ENCODE results near the gene RAP1GAP.
"Not testable (repeated sequence)": the region's sequence is repeated elsewhere in the genome, so short reads cannot be mapped to it uniquely, and the experiment has no call there.

Gene RAP1GAP

DNA sequence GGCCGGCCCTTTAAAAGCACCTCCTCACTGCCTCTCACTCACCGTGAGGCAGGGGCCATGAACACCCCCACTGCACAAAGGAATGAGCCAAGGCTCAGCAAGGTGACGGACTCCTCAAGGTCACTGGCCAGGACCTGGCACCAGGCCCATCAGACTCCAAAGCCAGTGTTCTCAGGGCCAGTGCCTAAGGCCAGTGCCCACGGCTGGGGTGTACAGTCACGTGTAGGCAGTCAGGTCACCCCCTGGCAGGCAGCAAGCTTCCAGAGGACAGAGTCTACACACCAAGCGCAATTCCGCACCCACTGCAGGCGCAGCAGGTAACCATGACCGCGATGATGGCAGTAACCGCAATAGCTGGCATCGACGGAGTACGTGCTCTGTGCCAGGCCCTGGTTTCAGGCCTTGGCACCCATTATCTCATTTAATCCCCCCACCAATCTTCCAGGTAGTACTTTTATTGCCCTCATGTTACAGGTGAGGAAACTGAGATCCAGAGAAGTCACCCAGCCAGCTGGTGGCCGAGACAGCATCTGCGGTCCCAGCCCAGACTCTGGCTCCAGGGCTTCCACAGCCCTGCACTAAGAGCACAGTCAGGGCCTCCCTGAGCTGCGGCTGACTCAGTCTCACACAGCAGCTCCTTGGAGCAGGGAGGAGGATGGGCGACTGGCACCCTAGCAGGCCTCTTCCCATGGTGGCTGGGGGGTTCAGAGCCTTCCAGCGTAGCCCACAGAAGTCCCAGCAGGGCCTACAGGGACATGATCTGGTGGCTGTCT lies 27.0 kb downstream of the RAP1GAP start:
- DNase-seq = no peak

DNA sequence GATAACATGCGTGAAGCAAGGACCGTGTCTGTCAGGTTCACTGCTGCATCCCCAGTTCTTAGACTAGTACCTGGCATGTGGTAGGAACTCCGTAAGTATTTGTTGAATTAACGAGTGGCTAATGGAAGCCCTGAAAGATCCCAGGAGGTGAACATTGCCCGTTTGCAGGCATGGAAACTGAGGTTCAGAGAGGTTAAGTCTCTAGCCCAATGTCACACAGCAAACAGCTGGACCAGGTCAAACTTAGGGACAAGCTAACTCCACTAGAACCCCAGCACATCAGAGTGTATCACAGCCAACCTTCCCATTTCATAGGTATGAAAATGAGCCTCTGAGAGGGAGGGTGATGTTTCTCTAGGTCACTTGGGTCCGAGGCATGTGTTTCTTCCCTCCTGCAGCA lies 27.6 kb downstream of the RAP1GAP start:
- no peak for DNase-seq

DNA sequence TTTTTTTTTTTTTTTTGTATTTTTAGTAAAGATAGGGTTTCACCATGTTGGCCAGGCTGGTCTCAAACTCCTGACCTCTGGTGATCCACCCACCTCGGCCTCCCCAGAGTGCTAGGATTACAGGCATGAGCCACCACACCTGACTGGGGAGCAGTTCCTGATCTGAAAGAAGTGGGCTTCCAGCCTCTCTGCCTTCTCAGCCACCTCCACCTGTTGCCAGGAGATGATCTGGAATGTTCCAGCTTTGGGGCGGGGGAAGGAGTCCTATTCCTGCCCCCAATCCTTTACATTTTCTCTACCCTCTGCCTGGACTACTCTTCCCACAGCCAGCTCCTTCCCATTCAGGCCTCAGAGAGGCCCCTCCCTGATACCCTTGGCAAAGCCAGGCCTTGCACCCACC lies 28.1 kb downstream of the RAP1GAP start:
- DNase-seq = no peak

DNA sequence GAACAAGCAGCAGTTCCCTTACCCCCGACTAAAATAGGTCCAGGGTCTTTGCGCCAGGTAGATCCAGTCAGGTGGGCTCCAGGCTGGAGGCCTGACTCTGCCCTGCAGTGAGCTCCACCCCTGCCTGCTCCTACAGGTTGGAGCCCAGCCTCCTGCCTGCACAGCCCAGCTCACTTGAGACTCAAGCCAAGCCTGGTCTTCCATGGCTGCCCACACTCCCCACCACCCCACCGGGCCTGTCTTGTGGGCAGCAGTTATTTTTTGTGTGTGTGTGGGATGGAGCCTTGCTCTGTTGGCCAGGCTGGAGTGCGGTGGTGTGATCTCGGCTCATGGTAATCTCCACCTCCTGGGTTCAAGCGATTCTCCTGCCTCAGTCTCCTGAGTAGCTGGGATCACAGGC lies 28.5 kb downstream of the RAP1GAP start:
- DNase-seq = no peak

DNA sequence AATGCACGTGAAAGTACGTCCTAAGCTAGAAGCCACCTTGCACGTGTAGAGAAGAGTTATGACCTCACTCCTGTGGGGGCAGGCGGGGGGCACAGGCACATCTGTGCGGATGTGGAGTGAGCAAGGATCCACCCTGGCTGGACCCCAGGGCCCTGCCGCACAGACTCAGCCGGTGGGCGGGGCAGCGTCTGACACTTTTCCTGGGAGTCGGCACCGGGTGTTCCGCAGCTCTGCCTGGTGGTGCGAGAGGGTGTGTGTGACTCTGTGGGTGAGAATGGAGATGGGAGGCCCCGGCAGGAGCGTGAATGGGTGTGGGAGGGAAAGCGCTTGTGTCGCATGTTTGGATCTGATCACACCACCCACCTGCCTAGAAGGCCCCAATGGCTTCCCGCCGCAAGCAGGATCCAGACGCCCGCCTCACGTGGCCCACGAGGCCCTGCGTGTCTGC lies 29.5 kb downstream of the RAP1GAP start:
- DNase-seq = no peak

DNA sequence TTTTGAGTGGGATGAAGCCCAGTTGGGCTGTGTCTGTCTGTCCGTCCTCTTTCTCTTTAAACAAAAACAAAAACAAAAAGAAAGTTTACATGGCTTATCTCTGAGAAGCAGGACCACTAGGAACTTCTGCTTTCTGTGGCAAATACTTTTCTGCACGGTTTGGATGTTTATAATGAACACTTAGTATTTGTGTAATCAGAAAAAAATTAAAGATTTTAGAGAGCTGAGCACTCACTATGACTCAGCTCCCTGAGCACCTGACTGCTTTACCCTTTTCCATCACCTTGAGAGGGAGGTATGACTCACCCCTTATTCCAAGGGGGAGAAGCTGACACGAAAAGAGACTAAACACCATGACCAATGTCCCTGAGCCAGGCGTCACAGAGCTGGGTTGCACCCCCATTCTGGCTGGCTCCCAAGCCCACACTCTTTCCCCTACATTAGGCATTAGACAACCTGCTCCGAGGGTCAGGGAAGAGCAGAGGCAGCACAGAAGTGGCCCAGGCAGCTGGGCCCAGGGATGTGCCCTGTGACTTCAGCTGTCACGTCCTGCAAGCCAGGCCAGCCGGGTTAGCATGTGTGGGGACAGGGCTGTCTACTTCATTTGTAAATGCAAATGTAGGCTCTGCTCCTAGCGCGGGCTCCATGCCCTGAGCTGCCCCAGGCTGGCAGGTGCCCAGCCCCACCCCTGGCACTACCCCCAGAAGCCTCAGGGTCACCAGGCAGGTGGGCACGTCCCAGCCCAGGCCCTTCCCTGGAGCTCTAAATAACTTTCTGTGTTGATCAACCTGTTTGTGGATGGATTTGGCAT lies 30.4 kb downstream of the RAP1GAP start:
- DNase-seq = no peak

DNA sequence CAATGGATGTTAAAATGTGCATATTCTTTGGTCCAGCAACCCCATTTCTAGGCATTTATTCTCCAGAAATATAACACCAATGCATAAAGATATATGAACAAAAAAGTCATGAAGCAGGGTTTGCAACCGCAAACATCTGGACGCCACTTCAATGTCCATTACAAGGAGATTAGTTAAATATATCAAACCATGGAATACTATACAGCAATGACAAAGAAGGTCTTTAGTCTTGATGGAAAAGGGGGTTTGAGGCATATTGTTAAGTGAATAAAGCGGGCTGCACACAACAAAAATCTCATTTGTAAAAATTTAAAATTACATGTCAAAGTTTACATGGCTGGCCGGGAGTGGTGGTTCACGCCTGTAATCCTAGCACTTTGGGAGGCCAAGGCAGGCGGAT lies 31.6 kb downstream of the RAP1GAP start:
- no peak for DNase-seq

DNA sequence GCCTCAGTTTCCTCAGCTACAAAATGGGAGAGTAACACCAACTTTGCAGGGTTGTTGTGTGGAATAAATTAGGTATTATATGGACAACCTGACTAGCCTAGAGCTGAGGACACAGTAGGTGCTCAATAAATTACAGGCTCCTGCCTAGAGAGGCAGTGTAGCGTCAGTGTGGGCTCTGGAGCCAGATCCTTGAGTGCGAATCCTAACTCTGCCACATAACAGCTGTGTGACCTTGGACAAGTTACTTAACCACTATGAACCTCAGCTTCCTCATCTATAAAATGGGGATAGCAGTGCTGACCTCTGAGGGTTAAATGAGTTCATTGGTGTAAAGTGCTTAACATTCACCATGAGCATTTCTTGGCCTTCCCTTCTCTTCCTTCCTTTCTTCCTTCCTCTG lies 33.1 kb downstream of the RAP1GAP start:
- no peak for DNase-seq

DNA sequence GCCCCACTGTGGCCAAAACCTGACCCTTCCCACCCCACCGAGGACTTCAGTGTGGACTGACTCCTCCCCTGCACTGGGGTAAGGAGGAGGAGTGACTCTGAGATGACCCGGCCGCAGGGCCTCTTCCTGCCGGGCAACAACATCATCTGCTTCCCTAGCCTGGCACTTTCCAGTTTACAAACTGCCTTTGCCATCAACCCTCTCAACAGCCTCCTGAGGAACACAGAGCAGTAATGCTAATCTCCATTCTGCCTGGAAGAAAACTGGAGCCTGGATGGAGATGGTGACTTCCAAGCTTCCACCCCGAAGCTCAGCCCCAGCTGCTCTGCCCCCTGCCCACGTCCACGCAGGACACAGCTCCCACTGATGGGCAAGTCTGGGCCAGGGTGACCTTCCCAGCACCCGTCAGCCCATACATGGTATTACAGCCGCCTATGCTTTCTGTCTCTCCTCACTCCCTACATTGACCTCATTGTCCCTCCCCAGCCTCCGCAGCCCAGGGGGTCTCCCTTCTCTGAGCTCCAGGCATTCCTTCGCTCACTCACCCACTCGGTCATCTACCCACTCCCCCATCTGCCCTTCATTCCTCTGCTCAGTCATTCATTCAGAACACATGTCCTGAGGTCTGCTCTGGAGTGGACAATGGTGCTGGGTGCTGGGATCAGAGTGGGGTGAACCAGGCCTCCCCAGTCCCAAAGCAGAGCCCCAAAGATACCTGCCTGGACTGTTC lies 34.2 kb downstream of the RAP1GAP start:
- DNase-seq = no peak

DNA sequence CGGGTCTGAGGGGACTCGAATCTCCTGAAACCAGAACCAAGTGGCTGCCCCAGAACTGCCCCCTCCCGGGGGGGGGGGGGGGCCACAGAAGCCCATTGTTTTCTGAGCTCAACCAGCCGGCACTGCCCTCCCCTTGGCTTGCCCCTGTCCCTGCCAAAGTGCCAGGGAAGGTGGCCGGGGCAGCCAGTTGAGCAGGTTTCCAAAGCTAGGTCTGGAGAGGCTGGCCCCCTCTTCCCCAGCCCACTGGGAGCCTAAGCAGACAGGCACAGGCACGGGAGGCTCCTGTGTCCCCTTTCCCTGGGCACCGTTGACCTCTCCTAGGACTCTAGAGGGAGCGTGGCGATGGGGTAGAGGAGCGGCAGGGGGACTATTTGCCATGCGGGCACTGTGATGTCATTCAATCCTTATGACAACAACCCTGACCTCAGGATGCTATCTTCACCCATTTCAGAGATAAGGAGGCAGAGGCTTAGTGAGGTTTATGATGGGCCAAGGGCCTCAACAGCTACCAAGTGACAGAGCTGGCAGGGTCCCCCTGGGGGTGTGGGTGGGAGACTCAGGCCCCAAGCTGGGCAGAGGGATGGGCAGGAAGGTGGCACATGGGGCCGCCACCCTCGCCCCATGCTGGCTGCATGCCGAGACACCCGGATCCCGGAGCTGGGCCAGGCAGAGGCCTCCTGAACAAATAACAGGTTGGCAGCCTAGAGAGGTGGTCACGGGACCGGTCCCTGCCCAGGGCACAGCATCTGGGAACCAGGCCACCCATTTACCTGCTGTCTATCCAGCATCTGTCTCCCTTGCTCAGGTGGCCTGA lies 35.0 kb downstream of the RAP1GAP start:
- no peak for DNase-seq

DNA sequence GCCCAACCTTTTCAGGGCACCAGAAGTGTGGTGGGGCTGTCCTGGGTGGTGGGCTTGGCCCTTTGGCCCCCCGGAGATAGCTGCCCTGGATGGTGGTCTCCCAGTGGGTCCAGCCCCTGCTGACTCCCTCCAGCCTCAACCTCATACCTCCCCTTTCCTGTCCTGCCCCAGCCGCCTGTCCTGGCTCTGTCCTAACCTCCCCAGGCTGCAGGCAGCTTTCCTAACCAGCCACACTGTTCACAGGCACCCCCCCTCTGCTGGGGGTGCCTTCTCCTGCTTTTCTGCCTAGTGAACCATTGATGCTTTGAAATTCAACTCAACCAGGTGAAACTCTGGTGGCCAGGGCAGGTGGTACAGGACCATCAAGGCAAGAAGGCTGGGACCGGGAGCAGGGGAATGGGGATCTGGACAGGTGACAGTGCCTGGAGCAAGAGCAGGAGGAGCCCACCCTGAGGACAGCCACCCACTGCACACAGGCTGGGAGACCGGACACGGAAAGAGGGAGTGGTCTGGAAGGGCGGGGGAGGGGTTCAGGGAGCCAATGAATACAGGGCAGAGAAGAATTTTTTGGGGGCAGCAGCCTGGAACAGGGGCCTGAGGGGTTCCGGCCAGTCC lies 35.9 kb downstream of the RAP1GAP start:
- DNase-seq = no peak

DNA sequence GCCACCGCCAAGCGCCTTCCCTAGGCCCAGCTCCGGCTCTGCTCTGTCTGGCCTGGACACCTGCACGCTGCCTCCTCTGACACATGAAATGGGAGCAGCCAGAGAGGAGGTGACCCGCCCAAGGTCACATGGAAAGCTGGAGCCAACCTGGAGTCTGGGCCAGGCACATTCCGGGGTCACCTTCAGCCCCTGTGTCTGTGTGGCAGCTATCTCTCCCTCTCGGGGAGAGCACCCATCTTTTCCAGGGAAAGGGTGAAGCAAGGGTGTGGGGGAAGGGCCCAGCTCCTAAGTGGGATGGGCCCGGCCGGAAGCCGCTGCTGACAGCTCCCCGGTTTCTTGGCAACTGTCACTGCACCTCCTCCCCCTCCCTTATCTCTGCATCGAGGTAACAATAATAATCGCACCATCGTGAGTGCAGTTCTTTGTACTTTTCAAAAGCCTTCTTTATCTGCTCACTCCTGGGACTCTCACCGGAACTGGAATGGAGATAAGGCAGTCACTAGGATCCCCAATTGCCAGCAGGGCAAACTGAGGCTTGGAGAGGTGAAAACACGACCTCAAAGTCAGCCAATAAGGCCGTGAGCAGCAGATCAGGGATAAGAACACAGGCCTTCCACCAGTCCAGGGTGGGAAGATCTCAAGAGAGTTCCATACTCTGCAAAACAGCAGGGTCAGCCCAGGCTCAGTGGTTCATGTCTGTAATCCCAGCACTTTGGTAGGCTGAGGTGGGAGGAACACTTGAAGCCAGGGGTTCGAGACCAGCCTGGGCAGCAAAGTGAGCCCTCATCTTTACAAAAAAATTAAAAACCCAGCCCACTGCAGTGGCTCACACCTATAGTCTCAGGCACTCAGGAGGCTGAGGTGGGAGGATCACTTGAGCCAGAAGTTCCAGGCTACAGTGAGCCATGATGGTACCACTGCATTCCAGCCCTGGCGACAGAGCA lies 36.9 kb downstream of the RAP1GAP start:
- DNase-seq = no peak

DNA sequence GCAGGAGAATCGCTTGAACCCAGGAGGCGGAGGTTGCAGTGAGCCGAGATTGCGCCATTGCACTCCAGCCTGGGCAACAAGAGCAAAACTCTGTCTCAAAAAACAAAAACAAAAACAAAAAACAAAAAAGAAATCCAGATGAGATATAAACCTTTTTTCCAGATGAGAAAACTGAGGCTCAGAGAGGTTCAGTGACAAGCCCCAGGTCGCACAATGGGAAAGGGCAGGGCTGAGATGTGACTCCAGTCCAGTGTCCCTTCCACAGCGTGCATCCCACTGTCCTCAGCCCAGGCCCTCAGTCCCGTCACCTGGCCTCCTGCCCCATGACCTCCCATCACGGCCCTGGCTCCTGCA lies 37.6 kb downstream of the RAP1GAP start:
- not testable (repeated sequence) for DNase-seq

DNA sequence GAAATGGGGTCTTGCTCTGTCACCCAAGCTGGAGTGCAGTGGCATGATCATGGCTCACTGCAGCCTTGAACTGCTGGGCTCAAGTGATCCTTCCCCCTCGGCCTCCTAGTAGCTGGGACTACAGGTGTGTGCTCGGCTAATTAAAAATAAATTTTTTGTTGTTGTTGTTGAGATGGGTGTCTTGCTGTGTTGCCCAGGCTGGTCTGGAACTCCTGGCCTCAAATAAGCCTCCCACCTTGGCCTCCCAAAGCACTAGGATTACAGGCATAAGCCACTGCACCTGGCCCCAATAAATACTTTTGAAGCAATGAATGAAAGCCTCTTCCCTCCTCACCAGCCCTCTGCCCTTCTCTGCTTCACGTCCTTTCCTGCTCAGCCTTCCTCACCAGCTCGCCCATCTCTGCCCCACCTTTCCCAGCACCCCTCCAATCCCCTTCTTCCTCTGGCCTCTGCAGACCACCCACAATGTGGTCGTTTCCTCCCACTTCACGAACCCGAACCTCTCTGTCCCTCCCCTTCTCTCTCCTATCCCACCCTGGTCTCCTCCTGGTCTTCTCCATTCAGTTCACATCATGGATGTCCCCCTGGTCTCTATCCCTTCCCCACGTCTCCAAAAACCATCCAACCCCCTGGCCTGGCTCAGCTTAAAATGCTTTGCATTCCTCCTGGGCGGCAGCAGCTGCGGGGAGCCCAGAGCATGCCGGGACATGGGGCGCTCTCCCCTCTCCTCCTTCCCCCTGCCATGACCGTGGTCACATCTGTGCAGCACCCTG lies 38.4 kb downstream of the RAP1GAP start:
- DNase-seq = no peak

DNA sequence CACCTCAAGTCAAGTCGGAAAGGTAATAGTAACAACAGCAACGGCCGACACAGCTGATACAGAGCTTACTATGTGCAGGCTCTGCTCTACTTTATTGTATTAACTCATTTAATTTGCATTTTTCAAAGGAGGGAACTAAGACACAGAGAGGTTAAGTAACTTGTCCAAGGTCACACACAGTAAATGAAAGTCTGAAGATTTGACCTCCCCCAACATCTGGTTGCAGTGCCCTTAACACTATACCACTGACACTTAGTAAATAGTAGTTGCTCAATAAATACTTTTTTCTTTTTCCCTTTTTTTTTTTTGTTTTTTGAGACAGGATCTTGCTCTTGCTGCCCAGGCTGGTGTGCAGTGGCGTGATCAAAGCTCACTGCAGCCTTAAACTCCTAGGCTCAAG lies 39.2 kb downstream of the RAP1GAP start:
- DNase-seq = no peak

DNA sequence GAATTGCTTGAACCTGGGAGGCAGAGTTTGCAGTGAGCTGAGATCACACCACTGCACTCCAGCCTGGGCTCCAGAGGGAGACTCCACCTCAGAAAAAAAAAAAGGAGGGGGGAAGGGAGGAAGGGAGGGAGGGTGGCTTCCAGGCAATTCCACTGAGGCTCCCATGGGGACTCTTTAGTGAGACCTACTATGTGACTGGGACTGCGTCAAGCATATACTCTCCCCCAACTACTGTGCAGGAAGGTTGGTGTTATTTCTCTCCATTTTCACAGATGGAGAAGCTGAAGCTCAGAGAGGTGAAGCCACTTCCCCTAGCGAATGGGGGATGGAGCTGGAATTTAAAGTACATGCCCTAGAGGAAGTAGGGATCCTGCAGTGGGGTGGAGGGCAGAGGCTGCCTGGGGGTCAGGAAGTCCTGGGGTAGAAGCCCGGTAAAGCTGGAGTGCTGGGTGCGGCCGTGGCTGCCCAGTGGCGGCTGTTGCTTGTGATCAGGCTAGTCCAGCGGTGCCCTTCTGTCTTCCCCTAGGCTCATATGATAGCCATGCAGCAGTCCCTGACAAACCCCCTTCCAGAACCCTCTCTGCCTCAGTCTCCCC lies 40.3 kb downstream of the RAP1GAP start:
- DNase-seq = no peak

DNA sequence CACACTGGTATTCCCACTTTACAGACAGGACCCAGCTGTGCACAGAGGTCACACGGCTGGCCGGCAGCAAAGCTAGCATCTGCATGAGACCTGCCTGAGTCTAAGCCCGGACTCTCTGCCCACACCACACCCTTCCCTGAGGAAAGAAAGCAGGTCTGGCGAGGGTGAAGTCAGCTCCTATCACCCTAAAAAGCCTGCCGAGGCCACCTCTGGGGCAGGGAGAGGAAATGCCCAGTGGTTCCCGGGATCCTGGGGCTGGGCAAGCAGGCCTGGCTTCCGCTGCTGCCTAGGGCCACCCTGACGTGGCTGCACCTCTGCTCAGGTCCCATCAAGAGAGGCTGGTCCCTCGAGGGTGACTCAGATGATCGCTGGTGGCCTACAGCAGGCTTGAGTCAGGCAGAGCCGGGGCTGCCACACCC lies 42.2 kb downstream of the RAP1GAP start:
- DNase-seq = no peak

DNA sequence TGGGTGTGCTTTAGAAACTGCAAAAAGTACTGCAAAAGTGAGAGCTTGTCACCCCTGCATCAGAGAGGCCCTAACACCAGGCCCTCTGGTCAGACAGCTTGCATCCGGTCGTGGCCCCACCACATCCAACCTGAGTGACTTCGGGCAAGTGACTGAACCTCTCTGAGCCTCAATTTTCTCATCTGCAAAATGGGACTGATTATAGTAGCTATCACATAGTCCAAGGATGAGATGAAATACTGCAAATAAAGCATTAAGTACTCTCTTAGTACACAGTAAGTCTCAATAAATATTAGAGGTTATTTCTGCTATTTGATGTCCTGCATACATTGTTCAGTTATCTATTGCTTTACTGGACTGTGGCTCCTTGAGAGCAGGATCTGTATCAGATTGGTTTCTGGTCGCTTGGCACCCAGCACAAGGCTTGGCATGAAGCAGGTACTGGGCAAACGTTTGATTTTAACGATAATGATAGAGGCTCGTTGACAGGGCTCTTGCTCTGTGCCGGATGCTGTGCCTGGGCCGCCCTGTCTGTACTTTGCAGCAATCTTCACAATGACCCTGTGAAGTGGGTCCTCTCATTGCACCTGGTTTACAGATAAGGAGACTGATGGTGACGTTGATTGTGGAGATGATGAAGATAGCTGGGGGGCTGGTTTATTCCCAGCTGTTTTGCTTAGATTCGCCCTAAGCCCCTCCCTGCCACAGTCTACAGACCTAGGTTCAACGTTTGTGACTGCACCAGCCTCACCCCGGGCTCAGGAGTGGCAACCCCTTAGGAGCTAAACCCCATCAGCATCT lies 43.6 kb downstream of the RAP1GAP start:
- no peak for DNase-seq

All from activated CD4-positive, CD25-positive, alpha-beta regulatory T cell treated with anti-CD3 and anti-CD28 coated beads, Interleukin-2, amount 50 U/mL, for 72 hours (primary cell).